ENCODE measurements around the gene C2.

Gene C2

DNA sequence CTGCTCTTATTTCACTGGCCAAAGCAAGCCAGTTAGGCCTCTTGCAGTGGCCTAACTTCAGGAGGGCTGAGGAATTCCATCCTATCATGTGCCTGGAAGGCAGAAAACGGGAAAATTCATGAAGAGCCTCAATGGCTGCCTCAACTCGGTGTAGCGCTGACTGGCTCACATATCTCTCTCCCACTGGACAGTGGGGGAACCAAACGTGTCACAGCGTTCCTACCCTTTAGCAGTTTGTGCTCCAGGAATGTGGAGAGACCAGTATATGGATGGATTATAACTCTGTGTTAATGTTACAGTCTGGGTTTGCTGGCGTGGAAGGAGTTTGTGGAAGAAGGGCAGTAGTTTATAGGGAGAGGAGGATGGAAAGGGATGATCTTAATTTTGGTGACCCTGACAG, 11.8 kb upstream of the C2 start:
- TF ChIP-seq, protein P1, sequence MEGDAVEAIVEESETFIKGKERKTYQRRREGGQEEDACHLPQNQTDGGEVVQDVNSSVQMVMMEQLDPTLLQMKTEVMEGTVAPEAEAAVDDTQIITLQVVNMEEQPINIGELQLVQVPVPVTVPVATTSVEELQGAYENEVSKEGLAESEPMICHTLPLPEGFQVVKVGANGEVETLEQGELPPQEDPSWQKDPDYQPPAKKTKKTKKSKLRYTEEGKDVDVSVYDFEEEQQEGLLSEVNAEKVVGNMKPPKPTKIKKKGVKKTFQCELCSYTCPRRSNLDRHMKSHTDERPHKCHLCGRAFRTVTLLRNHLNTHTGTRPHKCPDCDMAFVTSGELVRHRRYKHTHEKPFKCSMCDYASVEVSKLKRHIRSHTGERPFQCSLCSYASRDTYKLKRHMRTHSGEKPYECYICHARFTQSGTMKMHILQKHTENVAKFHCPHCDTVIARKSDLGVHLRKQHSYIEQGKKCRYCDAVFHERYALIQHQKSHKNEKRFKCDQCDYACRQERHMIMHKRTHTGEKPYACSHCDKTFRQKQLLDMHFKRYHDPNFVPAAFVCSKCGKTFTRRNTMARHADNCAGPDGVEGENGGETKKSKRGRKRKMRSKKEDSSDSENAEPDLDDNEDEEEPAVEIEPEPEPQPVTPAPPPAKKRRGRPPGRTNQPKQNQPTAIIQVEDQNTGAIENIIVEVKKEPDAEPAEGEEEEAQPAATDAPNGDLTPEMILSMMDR (IDR thresholded peaks at IDR 0.05; ENCODE audit: low read depth, low read length): no peak
- H3K4me3 ChIP-seq (ENCODE audit: low read depth, low read length): no peak overlapping the region

DNA sequence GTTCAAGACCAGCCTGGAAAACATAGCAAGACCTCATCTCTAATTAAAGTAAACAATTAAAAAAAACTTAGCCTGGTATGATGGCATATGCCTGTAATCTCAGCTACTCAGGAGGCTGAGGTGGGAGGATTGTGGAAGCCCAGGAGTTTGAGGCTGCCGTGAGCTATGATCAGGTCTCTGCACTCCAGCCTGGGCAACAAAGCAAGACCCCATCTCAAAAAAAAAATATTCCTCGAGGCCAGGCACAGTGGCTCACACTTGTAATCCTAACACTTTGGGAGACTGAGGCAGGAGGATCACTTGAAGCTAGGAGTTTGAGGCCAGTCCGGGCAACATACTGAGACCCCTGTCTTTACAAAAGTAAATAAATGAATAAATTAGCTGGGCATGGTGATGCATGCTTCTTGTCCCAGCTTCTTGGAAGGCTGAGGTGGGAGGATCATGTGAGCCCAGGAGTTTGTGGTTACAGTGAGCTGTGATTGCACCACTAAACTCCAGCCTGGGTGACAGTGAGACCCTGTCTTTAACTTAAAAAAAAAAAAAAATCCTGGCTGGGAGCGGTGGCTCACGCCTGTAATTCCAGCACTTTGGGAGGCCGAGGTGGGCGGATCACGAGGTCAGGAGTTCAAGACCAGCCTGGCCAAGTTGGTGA, 9.3 kb upstream of the C2 start:
- no peak overlapping the region for H3K4me3 ChIP-seq (ENCODE audit: low read depth, low read length)
- TF ChIP-seq, protein P1 (IDR thresholded peaks at IDR 0.05; ENCODE audit: low read depth, low read length): no peak

DNA sequence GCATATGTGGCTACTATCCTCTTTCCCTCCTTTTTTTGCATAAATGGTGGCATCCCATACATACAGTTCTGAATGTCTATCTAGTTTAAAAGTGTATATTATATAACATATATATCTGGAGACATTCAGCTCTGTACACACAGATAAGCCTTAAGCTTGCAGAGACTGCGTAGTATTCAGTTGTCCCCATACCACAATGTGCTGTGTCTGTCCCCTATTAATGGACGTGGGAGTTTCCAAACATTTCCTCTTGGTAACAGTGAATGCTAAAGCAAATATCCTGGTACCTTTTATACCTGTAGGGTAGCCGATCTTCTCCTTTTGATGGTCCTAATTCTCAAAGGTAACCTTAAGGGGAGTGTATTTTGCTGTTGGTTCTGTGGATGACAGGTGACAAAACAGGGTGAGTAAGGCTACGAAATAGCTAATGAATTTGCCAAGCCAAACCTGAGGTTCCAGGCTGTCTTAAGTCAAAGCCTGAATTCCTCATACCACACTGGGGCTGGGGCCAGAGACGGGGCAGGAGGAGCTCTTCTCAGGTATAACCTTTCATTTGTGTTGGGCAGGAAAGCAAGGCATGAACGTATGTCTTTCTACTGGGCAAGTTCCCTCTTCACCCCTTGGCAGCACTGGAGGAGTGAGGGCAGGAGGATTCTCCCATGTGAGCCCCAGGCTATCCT, 7.8 kb upstream of the C2 start:
- no peak overlapping the region for H3K4me3 ChIP-seq (ENCODE audit: low read depth, low read length)
- TF ChIP-seq, protein P1 (IDR thresholded peaks at IDR 0.05; ENCODE audit: low read depth, low read length): no peak

DNA sequence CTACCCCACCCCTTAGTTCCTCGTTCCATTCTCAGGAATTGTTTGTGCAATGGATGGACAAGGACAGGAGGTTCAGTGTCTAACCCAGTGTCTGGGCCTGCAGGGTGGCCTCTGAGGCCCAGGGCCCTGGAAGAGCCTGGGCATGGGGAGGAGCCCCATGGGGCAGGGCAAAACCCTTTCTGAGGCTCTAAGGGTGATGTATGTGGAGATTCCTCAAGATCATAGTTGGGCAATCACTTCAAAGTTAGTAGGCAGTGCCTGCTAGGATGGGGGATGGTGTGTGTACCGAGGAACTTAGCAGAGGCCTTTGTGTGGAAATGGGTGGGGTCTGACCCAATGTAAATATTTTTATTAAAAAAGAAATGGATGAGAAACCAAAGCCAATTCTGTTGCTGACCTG, 6.7 kb upstream of the C2 start:
- H3K4me3 ChIP-seq (ENCODE audit: low read depth, low read length): no peak overlapping the region
- TF ChIP-seq, protein P1 (IDR thresholded peaks at IDR 0.05; ENCODE audit: low read depth, low read length): no peak

DNA sequence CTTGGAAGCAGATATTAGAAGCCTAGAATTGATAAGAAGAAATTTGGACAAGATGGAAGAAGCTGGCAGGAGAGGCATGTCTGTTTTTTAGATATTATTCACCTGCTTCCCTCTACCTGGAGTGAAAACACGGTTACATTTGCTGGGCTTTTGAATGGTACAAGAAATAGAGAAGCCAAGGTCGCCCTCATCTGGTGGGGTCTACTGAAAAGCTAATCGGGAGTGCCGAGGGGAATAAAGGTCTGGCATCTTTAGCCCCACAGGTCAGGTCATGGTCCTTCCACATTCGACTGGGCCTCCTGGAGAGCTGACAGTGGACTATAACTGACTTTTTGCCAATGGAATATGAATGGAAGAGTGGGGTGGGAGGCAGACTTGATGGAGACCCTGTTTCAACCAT, 4.6 kb upstream of the C2 start:
- TF ChIP-seq, protein P1 (IDR thresholded peaks at IDR 0.05; ENCODE audit: low read depth, low read length): no peak
- H3K4me3 ChIP-seq (ENCODE audit: low read depth, low read length): no peak overlapping the region

DNA sequence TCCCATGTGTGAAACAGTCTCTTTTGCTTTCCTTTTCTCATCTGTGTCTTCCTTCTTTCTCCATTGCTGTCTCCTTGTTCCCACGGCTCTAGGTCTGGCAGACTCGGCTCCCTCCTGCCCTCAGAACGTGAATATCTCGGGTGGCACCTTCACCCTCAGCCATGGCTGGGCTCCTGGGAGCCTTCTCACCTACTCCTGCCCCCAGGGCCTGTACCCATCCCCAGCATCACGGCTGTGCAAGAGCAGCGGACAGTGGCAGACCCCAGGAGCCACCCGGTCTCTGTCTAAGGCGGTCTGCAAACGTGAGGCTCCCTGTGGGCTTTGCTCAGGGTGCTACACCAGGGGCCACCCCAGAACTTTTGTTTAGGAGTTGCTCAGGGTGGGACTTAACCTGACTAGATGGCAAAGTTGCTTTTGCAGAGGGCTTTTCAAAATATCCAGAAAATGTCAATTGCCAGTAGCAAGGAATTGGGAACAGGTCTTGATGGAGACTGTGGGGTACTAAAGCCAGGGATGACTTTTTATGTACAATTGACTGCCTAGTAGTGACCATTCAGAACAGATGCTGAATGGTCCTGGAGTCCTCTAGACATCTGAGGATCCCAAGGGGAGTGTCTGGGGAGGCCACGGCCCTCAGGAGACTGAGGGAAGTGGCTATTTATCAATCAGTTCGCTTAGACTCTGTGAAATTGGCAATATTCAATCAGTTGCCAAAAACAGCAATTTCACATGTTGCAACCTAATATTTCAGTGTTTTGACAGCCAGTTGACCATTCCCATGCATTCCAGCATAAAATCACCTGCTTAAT, 550 bp downstream of the C2 start:
- H3K4me3 ChIP-seq (ENCODE audit: low read depth, low read length): no peak overlapping the region
- TF ChIP-seq, protein P1 (IDR thresholded peaks at IDR 0.05; ENCODE audit: low read depth, low read length): no peak

DNA sequence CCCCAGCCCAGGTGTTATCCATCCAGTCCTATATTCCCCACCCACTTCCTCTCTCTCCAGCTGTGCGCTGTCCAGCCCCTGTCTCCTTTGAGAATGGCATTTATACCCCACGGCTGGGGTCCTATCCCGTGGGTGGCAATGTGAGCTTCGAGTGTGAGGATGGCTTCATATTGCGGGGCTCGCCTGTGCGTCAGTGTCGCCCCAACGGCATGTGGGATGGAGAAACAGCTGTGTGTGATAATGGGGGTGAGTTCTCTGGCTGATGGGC, 1.1 kb downstream of the C2 start:
- TF ChIP-seq, protein P1 (IDR thresholded peaks at IDR 0.05; ENCODE audit: low read depth, low read length): no peak

More for the DNA sequence above, 1.1 kb downstream of the C2 start:
- no peak overlapping the region for H3K4me3 ChIP-seq (ENCODE audit: low read depth, low read length)

Data from WI38 (cell line).